LNCAP (cell line): ENCODE data around the gene JAZF1.

Experiments
- CTCF ChIP-seq: fragments of 450-650 bp; IDR thresholded peaks from 2 replicates; pipeline ENCODE4 v1.5.1; 2017; ENCODE audit warnings: mild to moderate bottlenecking

JAZF1 gene

GRCh38 chr7:28155964-28156363 lies 24.6 kb downstream of the JAZF1 start:
- no peak for TF ChIP-seq CTCF

GRCh38 chr7:28155019-28155660 lies 25.5 kb downstream of the JAZF1 start:
- TF ChIP-seq CTCF, result no peak

- TF ChIP-seq CTCF, result no peak
These were observed 28.0 kb downstream of the JAZF1 start for GRCh38 chr7:28152594-28152993.

GRCh38 chr7:28151965-28152364 lies 28.6 kb downstream of the JAZF1 start:
- no peak for TF ChIP-seq CTCF

GRCh38 chr7:28149291-28150101 lies 31.1 kb downstream of the JAZF1 start:
- no peak for TF ChIP-seq CTCF

GRCh38 chr7:28145931-28146330 lies 34.7 kb downstream of the JAZF1 start:
- TF ChIP-seq CTCF, result no peak

- TF ChIP-seq CTCF, result no peak
These were observed 35.4 kb downstream of the JAZF1 start for GRCh38 chr7:28145090-28145626.
